Measurements from ENCODE around the gene MTHFD2.
"Not testable (repeated sequence)": the region's sequence is repeated elsewhere in the genome, so short reads cannot be mapped to it uniquely, and the experiment has no call there.

Gene MTHFD2

GRCh38 chr2:74198023-74198460 is 373 bp upstream of the MTHFD2 start:
- DNase-seq (ENCODE audit: low spot score), result no peak

- no peak for DNase-seq (ENCODE audit: low spot score)
Measured at GRCh38 chr2:74199275-74199701, 873 bp downstream of the MTHFD2 start.

GRCh38 chr2:74199871-74200305 is 1.5 kb downstream of the MTHFD2 start:
- DNase-seq (ENCODE audit: low spot score), result no peak

GRCh38 chr2:74201196-74201595 is 2.8 kb downstream of the MTHFD2 start:
- DNase-seq (ENCODE audit: low spot score), result no peak

GRCh38 chr2:74201596-74201995 is 3.2 kb downstream of the MTHFD2 start:
- no peak for DNase-seq (ENCODE audit: low spot score)

GRCh38 chr2:74204436-74204835 is 6.0 kb downstream of the MTHFD2 start:
- DNase-seq (ENCODE audit: low spot score), result no peak

- no peak for DNase-seq (ENCODE audit: low spot score)
Measured at GRCh38 chr2:74205113-74205512, 6.7 kb downstream of the MTHFD2 start.

- no peak for DNase-seq (ENCODE audit: low spot score)
Measured at GRCh38 chr2:74205596-74205995, 7.2 kb downstream of the MTHFD2 start.

- DNase-seq (ENCODE audit: low spot score), result no peak
Measured at GRCh38 chr2:74206180-74206688, 7.8 kb downstream of the MTHFD2 start.

- DNase-seq (ENCODE audit: low spot score), result no peak
Measured at GRCh38 chr2:74212702-74213410, 14.4 kb downstream of the MTHFD2 start.

GRCh38 chr2:74215771-74216170 is 17.4 kb downstream of the MTHFD2 start:
- DNase-seq (ENCODE audit: low spot score), result not testable (repeated sequence)

GRCh38 chr2:74216642-74217041 is 18.2 kb downstream of the MTHFD2 start:
- no peak for DNase-seq (ENCODE audit: low spot score)

GRCh38 chr2:74219846-74220486 is 21.6 kb downstream of the MTHFD2 start:
- no peak for DNase-seq (ENCODE audit: low spot score)

GRCh38 chr2:74221091-74221490 is 22.7 kb downstream of the MTHFD2 start:
- DNase-seq (ENCODE audit: low spot score), result no peak

GRCh38 chr2:74221604-74222299 is 23.3 kb downstream of the MTHFD2 start:
- DNase-seq (ENCODE audit: low spot score), result no peak

GRCh38 chr2:74222300-74222650 is 23.9 kb downstream of the MTHFD2 start:
- no peak for DNase-seq (ENCODE audit: low spot score)

GRCh38 chr2:74223941-74224770 is 25.7 kb downstream of the MTHFD2 start:
- DNase-seq (ENCODE audit: low spot score), result no peak

GRCh38 chr2:74225698-74226459 is 27.5 kb downstream of the MTHFD2 start:
- DNase-seq (ENCODE audit: low spot score), result no peak

- DNase-seq (ENCODE audit: low spot score), result no peak
Measured at GRCh38 chr2:74226648-74227213, 28.3 kb downstream of the MTHFD2 start.

GRCh38 chr2:74227646-74228045 is 29.2 kb downstream of the MTHFD2 start:
- DNase-seq (ENCODE audit: low spot score), result no peak

GRCh38 chr2:74228772-74229171 is 30.4 kb downstream of the MTHFD2 start:
- DNase-seq (ENCODE audit: low spot score), result no peak
